HepG2 (cell line): ENCODE measurements around the gene LBX2. TPM values are rescaled to one million over a fixed set of nuclear protein-coding genes. Genes with fewer than 3 reads are reported as not detected.
A peak's percentile ranks its signal among the peaks of the same experiment; 100 is the strongest.

Experiments
- HNF4A ChIP-seq: sonication (generic); formaldehyde crosslinking; IDR thresholded peaks from 2 replicates; pipeline ENCODE4 v1.4.0; 2020; ENCODE audit warnings: missing genetic modification reagents
- HNRNPH1 ChIP-seq: fragments of 200-400 bp; formaldehyde crosslinking; optimal IDR thresholded peaks from 2 replicates; pipeline ENCODE3; 2017; ENCODE audit warnings: mild to moderate bottlenecking, low read depth, low read length
- JUN ChIP-seq: sonication (generic); formaldehyde crosslinking; IDR thresholded peaks from 2 replicates; pipeline ENCODE4 v1.4.0; 2020; ENCODE audit warnings: mild to moderate bottlenecking, missing genetic modification reagents
- MTA1 ChIP-seq: sonication (generic); formaldehyde crosslinking; IDR thresholded peaks from 2 replicates; pipeline ENCODE4 v1.4.0; 2020; ENCODE audit warnings: missing genetic modification reagents, mild to moderate bottlenecking, borderline replicate concordance
- NFIC ChIP-seq: IDR thresholded peaks from 2 replicates; pipeline ENCODE4 v1.6.1; 2012; ENCODE audit warnings: mild to moderate bottlenecking, low read length, inconsistent platforms
- NKX3-1 ChIP-seq: sonication (generic); formaldehyde crosslinking; IDR thresholded peaks from 2 replicates; pipeline ENCODE4 v1.5.0; 2020; ENCODE audit warnings: missing genetic modification reagents
- PHF21A ChIP-seq: sonication (generic); formaldehyde crosslinking; IDR thresholded peaks from 2 replicates; pipeline ENCODE4 v1.5.0; 2020; ENCODE audit warnings: mild to moderate bottlenecking, missing genetic modification reagents
- RFX3 ChIP-seq: IDR thresholded peaks from 2 replicates; pipeline ENCODE4 v1.6.1; 2016; ENCODE audit warnings: missing biosample characterization, missing genetic modification reagents
- TIGD3 ChIP-seq: sonication (generic); formaldehyde crosslinking; IDR thresholded peaks from 2 replicates; pipeline ENCODE4 v1.5.1; 2020; ENCODE audit warnings: mild to moderate bottlenecking, missing genetic modification reagents, borderline replicate concordance
- ZBTB43 ChIP-seq: sonication (generic); formaldehyde crosslinking; conservative IDR thresholded peaks from 2 replicates; pipeline ENCODE4 v1.4.0; 2020; ENCODE audit warnings: missing genetic modification reagents
- ZNF142 ChIP-seq: sonication (generic); formaldehyde crosslinking; IDR thresholded peaks from 2 replicates; pipeline ENCODE4 v1.4.0; 2020; ENCODE audit warnings: missing genetic modification reagents
- ZNF282 ChIP-seq: fragments of 450-650 bp; IDR thresholded peaks from 2 replicates; pipeline ENCODE4 v1.6.1; 2018; ENCODE audit not compliant: partially characterized antibody
- ZNF574 ChIP-seq: sonication (generic); formaldehyde crosslinking; IDR thresholded peaks from 2 replicates; pipeline ENCODE4 v1.4.0; 2020; ENCODE audit warnings: missing genetic modification reagents
- ZNF660 ChIP-seq: sonication (generic); formaldehyde crosslinking; IDR thresholded peaks from 2 replicates; pipeline ENCODE4 v1.5.1; 2020; ENCODE audit warnings: mild to moderate bottlenecking, low read depth, missing genetic modification reagents, borderline replicate concordance
- ZSCAN30 ChIP-seq: sonication (generic); formaldehyde crosslinking; IDR thresholded peaks from 2 replicates; pipeline ENCODE4 v1.5.0; 2020; ENCODE audit warnings: mild to moderate bottlenecking, missing genetic modification reagents
- polyA plus RNA-seq, 8 experiments: library from polyadenylated mRNA; depleted of rRNA in 3 of 8; stranded (reverse) in 7 of 8; unstranded in 1 of 8; fragments of >200 nt; fragmentation: Illumina TruSeq in 4 of 8; extraction: Trizol in 4 of 8; gene quantifications; 2 replicates each; pipeline versions ENCODE4 v1.2.1 to v1.2.3, GENCODE V29; 2011 to 2016; ENCODE audit warnings: low read depth in 4 of 8, missing spikeins in 1 of 8, mixed read lengths in 1 of 8; ENCODE audit not compliant: insufficient read depth in 1 of 8
- total RNA-seq, 5 experiments: library from RNA; depleted of rRNA; stranded (reverse); fragments of >200 nt; fragmentation: Illumina TruSeq; extraction: Trizol; gene quantifications; 2 replicates each; pipeline ENCODE4 v1.2.3, GENCODE V29; 2016; ENCODE audit warnings: low read depth in 1 of 5

The LBX2 gene
- total and polyA plus RNA-seq, 2 of the 13 experiments (the other 11 are each of a cell fraction or from before 2014, with no cell fraction given) = 6.4 to 8.1 TPM

- TF ChIP-seq ZNF142 (CRISPR knock-in tag) (0 out of 2 replicates have a peak, but pooled peaks have one; percentile 19), ZNF660 (CRISPR knock-in tag) (no peak), NFIC (peak; percentile 90), NKX3-1 (no peak), ZNF574 (CRISPR knock-in tag) (0 out of 2 replicates have a peak, but pooled peaks have one; percentile 36), ZNF282 (no peak), PHF21A (CRISPR knock-in tag) (peak; percentile 86; the same call in 1 of the 2 replicates), RFX3 (CRISPR knock-in tag) (no peak), MTA1 (CRISPR knock-in tag) (peak; percentile 81), ZSCAN30 (CRISPR knock-in tag) (0 out of 2 replicates have a peak, but pooled peaks have one; percentile 43), HNF4A (peak; percentile 95), TIGD3 (CRISPR knock-in tag) (no peak), JUN (CRISPR knock-in tag) (no peak; the same call in 1 of the 2 replicates), HNRNPH1 (no peak), ZBTB43 (CRISPR knock-in tag) (no peak)
Measured at GRCh38 chr2:74488643-74489481, 10.5 kb downstream of the LBX2 start (continued).
